Activated CD4-positive, alpha-beta memory T cell treated with anti-CD3 and anti-CD28 coated beads for 36 hours (primary cell): ENCODE measurements around the gene COL20A1. TPM values are rescaled to one million over a fixed set of nuclear protein-coding genes. Genes with fewer than 3 reads are reported as not detected.

Experiments used
- CTCF ChIA-PET: fragments of 350-600 bp; sonication (Branson Sonifier 250); formaldehyde crosslinking; loops from one replicate; lab custom pipeline; 2021; ENCODE audit warnings: antibody characterized with exemption, inconsistent platforms; lab: Charles Lee
- POLR2A ChIA-PET: fragments of 350-600 bp; sonication (Branson Sonifier 250); formaldehyde crosslinking; loops from one replicate; lab custom pipeline; 2021; ENCODE audit warnings: antibody characterized with exemption; lab: Charles Lee
- DNase-seq: peaks from one replicate; pipeline ENCODE4 v3.0.0-alpha.2; 2020
- H3K27ac Mint-ChIP-seq: one replicate; pipeline ENCODE4 v1.8.0; 2021; ENCODE audit warnings: mixed read lengths
- H3K27me3 Mint-ChIP-seq: one replicate; pipeline ENCODE4 v1.8.0; 2021; ENCODE audit warnings: mixed read lengths
- H3K36me3 Mint-ChIP-seq: one replicate; pipeline ENCODE4 v1.8.0; 2021; ENCODE audit warnings: mixed read lengths
- H3K4me1 Mint-ChIP-seq: one replicate; pipeline ENCODE4 v1.8.0; 2021; ENCODE audit warnings: low read depth, mixed read lengths
- H3K4me3 Mint-ChIP-seq: one replicate; pipeline ENCODE4 v1.8.0; 2021; ENCODE audit warnings: mild to moderate bottlenecking, mixed read lengths
- H3K9me3 Mint-ChIP-seq: one replicate; pipeline ENCODE4 v1.8.0; 2021; ENCODE audit warnings: mixed read lengths
- intact Hi-C: fragments of 100-400 bp; cut with micrococcal nuclease; formaldehyde crosslinking; loops from one replicate; pipeline ENCODE4 v1.15.1; 2023
- total RNA-seq, 2 experiments: library from RNA; stranded (reverse); gene quantifications; one replicate each; pipeline ENCODE4 v1.2.3, GENCODE V29; 2021

The COL20A1 gene
- total RNA-seq, 2 experiments from 2014 or later, result not detected

DNA sequence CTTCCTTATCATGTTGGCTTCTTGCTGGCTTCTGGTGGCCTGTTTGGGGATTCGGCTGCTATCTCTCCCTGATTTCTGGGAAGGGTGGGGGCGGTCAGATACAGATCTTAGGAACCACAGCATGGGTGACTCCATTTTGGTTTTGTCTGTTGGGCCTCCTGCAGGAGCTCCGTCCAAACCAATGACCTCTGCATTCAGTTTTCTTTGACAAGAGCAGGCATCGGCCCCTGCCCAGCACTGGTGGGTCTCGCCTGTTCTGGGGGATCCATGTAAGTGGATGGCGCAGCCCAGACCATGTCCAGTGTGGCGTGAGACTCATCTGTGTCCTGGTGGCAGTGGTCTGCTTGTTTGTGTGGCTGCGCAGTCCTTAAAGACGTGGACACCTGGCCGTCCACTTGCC, 29.0 kb upstream of the COL20A1 start:
- no peaks in the 10 kb centered on the region for H3K36me3 Mint-ChIP-seq
- intact Hi-C loops, result no loop called here
- no peak overlapping the region for H3K4me3 Mint-ChIP-seq
- H3K27me3 Mint-ChIP-seq, result peaks cover 15% of the 10 kb centered on the region
- H3K9me3 Mint-ChIP-seq, result no peaks in the 10 kb centered on the region
- ChIA-PET CTCF (no interaction called here), POLR2A (no interaction called here)
- DNase-seq, result no peak
- peaks cover 2% of the 10 kb centered on the region for H3K4me1 Mint-ChIP-seq
- no peak overlapping the region for H3K27ac Mint-ChIP-seq

DNA sequence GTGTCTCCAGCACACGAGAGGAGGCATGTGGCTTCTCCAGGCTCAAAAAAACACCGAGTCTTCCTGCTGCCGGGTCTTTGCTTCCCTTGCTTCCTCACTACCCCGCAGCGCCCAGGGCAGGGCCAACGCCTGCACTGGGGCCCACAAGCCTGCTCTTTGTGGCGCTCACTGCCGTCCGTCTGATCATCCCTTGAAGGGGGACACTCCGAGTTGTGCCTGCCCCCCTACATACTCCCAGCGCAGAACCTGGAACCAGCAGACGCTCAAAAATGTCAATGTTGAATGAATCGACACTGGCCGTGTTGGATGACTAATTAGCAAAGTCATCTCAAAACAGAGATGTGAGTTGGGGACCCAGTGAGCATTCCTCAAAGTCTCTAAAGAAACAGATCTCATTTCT, 28.5 kb upstream of the COL20A1 start:
- Mint-ChIP-seq H3K4me3 (no peak overlapping the region), H3K27ac (no peak overlapping the region), H3K36me3 (no peaks in the 10 kb centered on the region), H3K9me3 (no peaks in the 10 kb centered on the region), H3K4me1 (peaks cover 2% of the 10 kb centered on the region), H3K27me3 (peaks cover 11% of the 10 kb centered on the region)
- no peak for DNase-seq
- CTCF ChIA-PET, result interaction anchor here (2.2 kb wide), 1 partner anchor 41 kb away, joined by 12 read pairs; no protein-coding TSS in a partner anchor
- POLR2A ChIA-PET, result no interaction called here
- intact Hi-C loops, result no loop called here

- intact Hi-C loops, result no loop called here
- Mint-ChIP-seq H3K9me3 (no peaks in the 10 kb centered on the region), H3K4me1 (peaks cover 2% of the 10 kb centered on the region), H3K27ac (no peak overlapping the region), H3K4me3 (no peak overlapping the region), H3K27me3 (peaks cover 11% of the 10 kb centered on the region), H3K36me3 (no peaks in the 10 kb centered on the region)
- CTCF ChIA-PET, result interaction anchor here (2.2 kb wide), 1 partner anchor 42 kb away, joined by 12 read pairs; no protein-coding TSS in a partner anchor
- POLR2A ChIA-PET, result no interaction called here
- no peak for DNase-seq
Measured at GRCh38 chr20:63265891-63266515, 27.0 kb upstream of the COL20A1 start.

DNA sequence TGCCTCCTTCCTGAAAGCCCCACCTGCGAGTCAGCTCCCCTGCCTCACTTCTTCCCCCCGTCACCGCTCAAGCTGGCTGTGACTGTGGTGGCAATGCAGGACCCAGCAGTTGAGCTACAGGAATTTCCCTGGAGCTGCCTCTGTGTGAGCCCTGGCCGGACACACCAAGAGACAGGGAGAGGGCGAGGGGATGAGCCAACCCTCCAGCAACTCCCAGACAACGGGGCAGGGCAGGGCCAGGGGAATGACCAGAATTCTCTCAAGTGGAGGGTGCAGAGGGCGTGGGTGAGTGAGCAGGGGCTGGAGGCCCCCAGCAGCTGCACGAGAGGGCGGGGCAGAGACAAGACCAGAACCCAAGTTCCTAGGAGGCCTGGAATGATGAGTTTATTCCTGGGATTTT, 25.3 kb upstream of the COL20A1 start:
- H3K27ac Mint-ChIP-seq, result no peak overlapping the region
- H3K27me3 Mint-ChIP-seq, result peaks cover 10% of the 10 kb centered on the region
- ChIA-PET CTCF (interaction anchor here (1.2 kb wide), 1 partner anchor 45 kb away, joined by 3 read pairs; no protein-coding TSS in a partner anchor), POLR2A (no interaction called here)
- H3K9me3 Mint-ChIP-seq, result no peaks in the 10 kb centered on the region
- peaks cover 6% of the 10 kb centered on the region for H3K4me1 Mint-ChIP-seq
- no peak overlapping the region for H3K4me3 Mint-ChIP-seq
- DNase-seq, result no peak
- intact Hi-C loops, result no loop called here
- no peaks in the 10 kb centered on the region for H3K36me3 Mint-ChIP-seq

DNA sequence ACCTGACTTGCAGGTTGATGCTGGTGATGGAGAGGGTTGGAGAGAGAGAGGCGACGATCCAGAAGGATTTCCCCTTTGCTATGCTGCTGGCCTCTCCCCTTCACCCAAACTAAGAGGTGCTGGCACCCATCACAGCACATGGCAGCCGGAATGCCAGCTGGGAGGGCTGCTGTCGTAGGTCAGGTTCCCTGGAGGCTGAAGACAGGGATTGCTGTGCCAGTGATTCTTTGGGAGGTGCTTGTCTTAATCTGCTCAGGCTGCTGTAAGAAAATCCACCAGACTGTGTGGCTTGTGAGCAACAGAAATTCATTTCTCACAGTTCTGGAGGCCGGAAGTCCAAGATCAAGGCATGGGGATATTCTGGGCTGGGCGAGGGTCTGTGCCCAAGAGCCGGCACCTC, 24.7 kb upstream of the COL20A1 start:
- DNase-seq, result no peak
- H3K9me3 Mint-ChIP-seq, result no peaks in the 10 kb centered on the region
- H3K4me1 Mint-ChIP-seq, result peaks cover 6% of the 10 kb centered on the region
- H3K27me3 Mint-ChIP-seq, result peaks cover 10% of the 10 kb centered on the region
- CTCF ChIA-PET, result no interaction called here
- H3K4me3 Mint-ChIP-seq, result no peak overlapping the region
- POLR2A ChIA-PET, result no interaction called here
- no peak overlapping the region for H3K27ac Mint-ChIP-seq
- intact Hi-C loops, result no loop called here
- H3K36me3 Mint-ChIP-seq, result no peaks in the 10 kb centered on the region

- POLR2A ChIA-PET, result no interaction called here
- peaks cover 10% of the 10 kb centered on the region for H3K27me3 Mint-ChIP-seq
Measured at GRCh38 chr20:63268671-63269439, 24.1 kb upstream of the COL20A1 start.

GRCh38 chr20:63269724-63270123, 23.3 kb upstream of the COL20A1 start:
- H3K9me3 Mint-ChIP-seq, result no peaks in the 10 kb centered on the region
- H3K36me3 Mint-ChIP-seq, result no peaks in the 10 kb centered on the region
- no peak for DNase-seq
- ChIA-PET CTCF (interaction anchor here (2.1 kb wide), 1 partner anchor 46 kb away, joined by 8 read pairs; no protein-coding TSS in a partner anchor), POLR2A (no interaction called here)
- H3K27me3 Mint-ChIP-seq, result peaks cover 7% of the 10 kb centered on the region
- peaks cover 18% of the 10 kb centered on the region for H3K4me1 Mint-ChIP-seq
- intact Hi-C loops, result loop anchor here (5.0 kb wide), 1 partner anchor 52 kb away; the partner anchor contains the start of gene YTHDF1
- no peak overlapping the region for H3K4me3 Mint-ChIP-seq
- H3K27ac Mint-ChIP-seq, result no peak overlapping the region

More at GRCh38 chr20:63268671-63269439, 24.1 kb upstream of the COL20A1 start:
- H3K4me1 Mint-ChIP-seq, result peaks cover 11% of the 10 kb centered on the region
- H3K9me3 Mint-ChIP-seq, result no peaks in the 10 kb centered on the region
- DNase-seq, result no peak
- H3K4me3 Mint-ChIP-seq, result no peak overlapping the region
- CTCF ChIA-PET, result interaction anchor here (2.1 kb wide), 1 partner anchor 45 kb away, joined by 8 read pairs; no protein-coding TSS in a partner anchor
- intact Hi-C loops, result no loop called here
- H3K36me3 Mint-ChIP-seq, result no peaks in the 10 kb centered on the region
- no peak overlapping the region for H3K27ac Mint-ChIP-seq

GRCh38 chr20:63270606-63271325, 22.2 kb upstream of the COL20A1 start:
- H3K27ac Mint-ChIP-seq, result no peak overlapping the region
- H3K27me3 Mint-ChIP-seq, result peaks cover 6% of the 10 kb centered on the region
- POLR2A ChIA-PET, result no interaction called here
- peak overlapping the region; percentile 13 for H3K4me3 Mint-ChIP-seq
- DNase-seq, result no peak
- CTCF ChIA-PET, result interaction anchor here (1.0 to 3.0 kb wide), 3 partner anchors 47 to 56 kb away, joined by 3 to 25 read pairs (median 8); no protein-coding TSS in a partner anchor
- no peaks in the 10 kb centered on the region for H3K36me3 Mint-ChIP-seq
- H3K4me1 Mint-ChIP-seq, result peaks cover 24% of the 10 kb centered on the region
- intact Hi-C loops, result loop anchor here (5.0 kb wide), 1 partner anchor 53 kb away; the partner anchor contains the start of gene YTHDF1
- no peaks in the 10 kb centered on the region for H3K9me3 Mint-ChIP-seq

DNA sequence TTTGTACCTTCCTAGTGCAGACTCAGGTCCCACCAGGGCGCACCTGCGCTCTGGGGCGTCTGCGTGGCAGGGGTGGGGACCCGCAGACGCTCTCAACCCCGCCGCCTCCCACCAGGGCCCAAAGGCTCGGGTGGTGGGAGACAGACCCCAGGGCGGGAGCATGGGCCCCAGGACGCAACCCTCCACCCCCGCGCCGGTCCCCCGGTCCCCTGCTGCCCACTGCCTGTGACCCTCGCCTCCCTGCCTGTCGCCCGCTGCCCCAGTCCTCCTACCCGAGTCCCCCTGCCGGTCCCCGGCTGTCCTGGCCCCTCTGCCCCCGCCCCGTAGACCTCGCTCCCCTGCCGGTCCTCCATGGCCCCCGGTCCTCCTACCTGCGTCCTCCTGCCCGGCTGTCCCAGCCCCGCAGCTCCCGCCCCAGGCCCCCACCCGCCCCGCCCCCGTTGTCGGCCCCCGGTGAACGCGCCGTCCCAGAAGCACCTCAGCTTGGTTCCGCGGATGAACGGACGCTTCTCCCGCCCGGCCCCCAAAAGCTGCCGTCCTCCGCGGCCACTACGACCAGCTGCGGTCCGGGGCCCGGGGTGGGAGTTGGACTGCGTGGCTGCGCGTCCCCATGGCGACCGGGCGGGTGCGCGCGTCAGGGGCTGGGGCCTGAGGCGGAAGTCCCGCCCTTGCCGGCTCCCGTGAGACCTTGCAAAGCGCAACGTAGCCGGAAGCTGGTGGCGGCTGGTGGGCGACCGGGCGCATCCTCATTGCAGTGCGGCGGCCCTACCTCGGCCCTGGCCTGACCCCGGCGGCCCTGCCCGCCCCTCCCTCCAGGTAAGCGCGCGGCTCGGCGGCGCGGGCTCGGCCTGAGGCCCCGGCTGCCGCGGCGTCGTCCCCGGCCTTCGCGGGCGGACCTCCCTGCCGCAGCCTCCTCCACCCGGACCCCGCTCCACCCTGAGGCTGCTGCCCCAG, 20.6 kb upstream of the COL20A1 start, which contains the start of gene ARFGAP1:
TSS of gene ARFGAP1 (plus strand) at position 709 of the 954 bp plus-strand sequence. CDS start 2,768 bp downstream, outside the sequence.
- CTCF ChIA-PET, result interaction anchor here (0.7 to 3.0 kb wide), 4 partner anchors 9 to 49 kb away, joined by 3 to 25 read pairs (median 4); no protein-coding TSS in a partner anchor
- Mint-ChIP-seq H3K27me3 (no peaks in the 10 kb centered on the region), H3K4me1 (peaks cover 24% of the 10 kb centered on the region), H3K27ac (peak within 1 kb of the TSS; percentile 61), H3K36me3 (peaks cover 4% of the 10 kb centered on the region), H3K4me3 (peak within 1 kb of the TSS; percentile 81), H3K9me3 (no peaks in the 10 kb centered on the region)
- POLR2A ChIA-PET, result interaction anchor here (1.0 to 1.5 kb wide), 2 partner anchors 15 to 57 kb away, joined by 3 to 6 read pairs; no protein-coding TSS in a partner anchor
- intact Hi-C loops, result loop anchor here (5.0 kb wide), 1 partner anchor 55 kb away; the partner anchor contains the start of gene YTHDF1
- DNase-seq, result peak; percentile 94

DNA sequence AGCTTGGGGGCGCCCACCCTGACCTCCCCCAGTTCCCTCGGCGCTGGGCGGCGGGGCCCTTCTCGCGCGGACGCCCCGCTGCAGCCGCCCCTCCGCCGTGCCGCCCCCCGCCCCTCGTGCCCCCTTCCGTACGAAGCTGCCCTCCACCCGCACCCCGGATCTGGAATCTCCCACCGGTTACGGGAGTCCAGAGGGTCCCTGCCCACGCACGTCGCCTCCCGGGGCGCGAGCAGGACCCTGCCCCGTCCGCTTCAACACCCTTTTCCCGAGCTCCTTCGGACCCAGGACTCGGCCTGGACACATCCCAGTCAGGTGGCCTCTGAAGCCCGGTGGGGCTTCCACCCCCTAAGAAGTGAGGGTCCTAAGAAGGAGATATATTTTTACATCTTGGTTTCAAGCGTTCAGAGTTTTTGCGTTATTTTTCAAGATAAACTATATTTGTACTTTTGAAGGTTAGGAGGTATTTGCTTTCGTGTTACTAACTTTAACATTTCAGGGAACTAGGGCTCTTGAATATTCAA, 19.9 kb upstream of the COL20A1 start:
- Mint-ChIP-seq H3K27ac (peak overlapping the region; percentile 61), H3K4me3 (peak overlapping the region; percentile 81), H3K27me3 (no peaks in the 10 kb centered on the region), H3K4me1 (peaks cover 24% of the 10 kb centered on the region), H3K9me3 (no peaks in the 10 kb centered on the region), H3K36me3 (peaks cover 4% of the 10 kb centered on the region)
- ChIA-PET POLR2A (interaction anchor here (1.0 to 1.5 kb wide), 2 partner anchors 15 to 58 kb away, joined by 3 to 6 read pairs; no protein-coding TSS in a partner anchor), CTCF (interaction anchor here (0.7 to 3.0 kb wide), 4 partner anchors 8 to 50 kb away, joined by 3 to 25 read pairs (median 4); no protein-coding TSS in a partner anchor)
- intact Hi-C loops, result loop anchor here (5.0 kb wide), 1 partner anchor 56 kb away; the partner anchor contains the start of gene YTHDF1
- DNase-seq, result no peak
